Loucy (cell line): ENCODE measurements around the gene TBX3.

Experiments
- H2AFZ ChIP-seq: fragments of 200-600 bp; sonication (generic); 2 replicates; pipeline ENCODE4 v1.6.0; 2016; ENCODE audit warnings: antibody characterized with exemption, mild to moderate bottlenecking, low read length, moderate library complexity
- H3F3A ChIP-seq: fragments of 200-600 bp; 2 replicates; pipeline ENCODE4 v1.6.0; 2016; ENCODE audit warnings: antibody characterized with exemption, low read depth, mild to moderate bottlenecking
- H3K27me3 ChIP-seq: fragments of 200-600 bp; sonication (generic); 2 replicates; pipeline ENCODE4 v1.6.1; 2014; ENCODE audit warnings: low read length, mild to moderate bottlenecking; ENCODE audit not compliant: insufficient read depth, poor library complexity, severe bottlenecking
- H3K36me3 ChIP-seq: fragments of 200-600 bp; sonication (generic); 2 replicates; pipeline ENCODE4 v1.6.1; 2016; ENCODE audit warnings: low read length; ENCODE audit not compliant: insufficient read depth
- H3K4me1 ChIP-seq: fragments of 200-600 bp; sonication (generic); 2 replicates; pipeline ENCODE4 v1.5.1; 2014; ENCODE audit warnings: low read length, mild to moderate bottlenecking; ENCODE audit not compliant: insufficient read depth, poor library complexity, severe bottlenecking
- H3K4me2 ChIP-seq: fragments of 200-600 bp; sonication (generic); 2 replicates; pipeline ENCODE4 v1.6.0; 2014; ENCODE audit warnings: antibody characterized with exemption, low read length, low read depth, mild to moderate bottlenecking; ENCODE audit not compliant: poor library complexity, severe bottlenecking
- H3K4me3 ChIP-seq: fragments of 200-600 bp; sonication (generic); 2 replicates; pipeline ENCODE4 v1.5.1; 2014; ENCODE audit warnings: low read length, mild to moderate bottlenecking, mixed read lengths; ENCODE audit not compliant: poor library complexity, severe bottlenecking
- H3K79me2 ChIP-seq: fragments of 200-600 bp; sonication (generic); 2 replicates; pipeline ENCODE4 v1.6.1; 2014; ENCODE audit warnings: low read length; ENCODE audit not compliant: insufficient read depth
- H3K9ac ChIP-seq: fragments of 200-600 bp; sonication (generic); 2 replicates; pipeline ENCODE4 v1.6.0; 2014; ENCODE audit warnings: mild to moderate bottlenecking, low read depth, low read length, moderate library complexity; ENCODE audit not compliant: poor library complexity, severe bottlenecking
- H3K9me2 ChIP-seq: fragments of 200-600 bp; sonication (generic); replicated peaks from 2 replicates; pipeline ENCODE4 v1.6.1; 2016; ENCODE audit warnings: low read depth, low read length, mixed read lengths
- H3K9me3 ChIP-seq: fragments of 200-600 bp; sonication (generic); 2 replicates; pipeline ENCODE4 v1.6.1; 2014; ENCODE audit warnings: mild to moderate bottlenecking, antibody characterized with exemption, low read length, low read depth; ENCODE audit not compliant: insufficient read depth
- H4K20me1 ChIP-seq: fragments of 200-600 bp; sonication (generic); 2 replicates; pipeline ENCODE4 v1.6.0; 2014; ENCODE audit warnings: antibody characterized with exemption, low read length, mild to moderate bottlenecking; ENCODE audit not compliant: insufficient read depth, poor library complexity, severe bottlenecking
- EZH2phosphoT487 ChIP-seq: fragments of 200-600 bp; IDR thresholded peaks from 2 replicates; pipeline ENCODE4 v1.6.1; 2018; ENCODE audit warnings: antibody characterized with exemption, mild to moderate bottlenecking, moderate library complexity, borderline replicate concordance
- TF ChIP-seq, protein P1 (sequence below): fragments of 200-600 bp; sonication (generic); conservative IDR thresholded peaks from 2 replicates; pipeline ENCODE4 v1.5.1; 2014; ENCODE audit warnings: mild to moderate bottlenecking, antibody characterized with exemption, low read length

TBX3 gene

GRCh38 chr12:114695305-114695592 lies 11.3 kb upstream of the TBX3 start:
- no peaks in the 10 kb centered on the region for H3F3A ChIP-seq
- no peaks in the 10 kb centered on the region for H3K79me2 ChIP-seq
- H3K4me3 ChIP-seq = no peak overlapping the region
- no peak overlapping the region for H3K4me2 ChIP-seq
- H3K4me1 ChIP-seq = no peaks in the 10 kb centered on the region
- H4K20me1 ChIP-seq = no peaks in the 10 kb centered on the region
- H3K36me3 ChIP-seq = no peaks in the 10 kb centered on the region
- H3K9me2 ChIP-seq = no peaks in the 10 kb centered on the region
- no peak overlapping the region for H2AFZ ChIP-seq
- no peak for TF ChIP-seq EZH2phosphoT487
- TF ChIP-seq, protein P1, sequence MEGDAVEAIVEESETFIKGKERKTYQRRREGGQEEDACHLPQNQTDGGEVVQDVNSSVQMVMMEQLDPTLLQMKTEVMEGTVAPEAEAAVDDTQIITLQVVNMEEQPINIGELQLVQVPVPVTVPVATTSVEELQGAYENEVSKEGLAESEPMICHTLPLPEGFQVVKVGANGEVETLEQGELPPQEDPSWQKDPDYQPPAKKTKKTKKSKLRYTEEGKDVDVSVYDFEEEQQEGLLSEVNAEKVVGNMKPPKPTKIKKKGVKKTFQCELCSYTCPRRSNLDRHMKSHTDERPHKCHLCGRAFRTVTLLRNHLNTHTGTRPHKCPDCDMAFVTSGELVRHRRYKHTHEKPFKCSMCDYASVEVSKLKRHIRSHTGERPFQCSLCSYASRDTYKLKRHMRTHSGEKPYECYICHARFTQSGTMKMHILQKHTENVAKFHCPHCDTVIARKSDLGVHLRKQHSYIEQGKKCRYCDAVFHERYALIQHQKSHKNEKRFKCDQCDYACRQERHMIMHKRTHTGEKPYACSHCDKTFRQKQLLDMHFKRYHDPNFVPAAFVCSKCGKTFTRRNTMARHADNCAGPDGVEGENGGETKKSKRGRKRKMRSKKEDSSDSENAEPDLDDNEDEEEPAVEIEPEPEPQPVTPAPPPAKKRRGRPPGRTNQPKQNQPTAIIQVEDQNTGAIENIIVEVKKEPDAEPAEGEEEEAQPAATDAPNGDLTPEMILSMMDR = no peak
- no peaks in the 10 kb centered on the region for H3K27me3 ChIP-seq
- no peaks in the 10 kb centered on the region for H3K9me3 ChIP-seq
- no peak overlapping the region for H3K9ac ChIP-seq

DNA sequence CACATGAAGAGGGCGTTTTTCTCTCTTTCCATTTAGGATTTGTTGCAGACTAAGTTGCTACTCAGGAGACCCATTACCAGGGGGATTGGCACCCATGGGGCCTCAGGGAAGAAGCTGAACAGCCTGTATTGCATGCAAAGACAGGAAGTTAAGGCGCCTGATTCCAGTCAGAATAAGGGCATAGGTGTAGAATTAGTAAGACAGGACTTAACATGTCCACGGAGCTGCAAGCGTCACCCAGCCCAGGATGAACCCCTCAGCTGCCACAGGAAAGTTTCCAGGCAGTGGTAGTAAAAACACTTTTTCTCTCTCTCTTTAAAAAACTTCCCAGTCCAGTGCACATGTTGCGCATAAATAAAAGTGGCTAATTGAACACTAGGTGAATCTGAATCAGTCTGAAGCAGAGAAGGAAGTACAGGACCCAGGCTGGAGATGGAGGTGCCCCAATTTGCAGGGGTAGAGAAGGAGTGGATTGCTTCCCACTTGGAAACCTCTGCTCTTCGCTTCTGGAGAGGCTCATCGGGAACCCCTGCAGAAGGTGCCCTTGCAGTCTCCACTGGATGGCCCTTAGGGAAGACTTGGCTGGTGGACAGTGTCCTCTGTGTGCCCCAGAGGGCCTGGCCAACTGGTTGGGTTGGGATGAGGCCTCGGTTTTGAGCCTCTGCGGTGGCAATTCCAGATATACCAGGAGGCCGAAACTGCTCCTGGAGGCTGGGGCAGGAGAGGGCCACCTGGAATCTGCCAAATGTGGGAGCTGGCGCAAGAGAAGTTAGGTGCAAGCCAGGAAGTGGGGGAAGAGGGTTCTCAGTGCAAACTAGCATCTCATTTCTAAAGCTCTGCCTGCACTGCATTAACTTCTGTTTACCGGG lies 10.7 kb upstream of the TBX3 start:
- no peaks in the 10 kb centered on the region for H3K9me2 ChIP-seq
- no peaks in the 10 kb centered on the region for H3K9me3 ChIP-seq
- no peak for TF ChIP-seq EZH2phosphoT487
- TF ChIP-seq, protein P1 = no peak
- H3K27me3 ChIP-seq = no peaks in the 10 kb centered on the region
- H2AFZ ChIP-seq = no peak overlapping the region
- no peaks in the 10 kb centered on the region for H3K36me3 ChIP-seq
- H4K20me1 ChIP-seq = no peaks in the 10 kb centered on the region
- H3K4me1 ChIP-seq = no peaks in the 10 kb centered on the region
- H3F3A ChIP-seq = no peaks in the 10 kb centered on the region
- no peak overlapping the region for H3K4me2 ChIP-seq
- no peak overlapping the region for H3K4me3 ChIP-seq
- no peak overlapping the region for H3K9ac ChIP-seq
- H3K79me2 ChIP-seq = no peaks in the 10 kb centered on the region

GRCh38 chr12:114693532-114693931 lies 9.6 kb upstream of the TBX3 start:
- Histone ChIP-seq H3K4me1 (no peaks in the 10 kb centered on the region), H4K20me1 (no peaks in the 10 kb centered on the region), H3F3A (no peaks in the 10 kb centered on the region), H3K9ac (no peak overlapping the region), H3K4me3 (no peak overlapping the region), H3K27me3 (no peaks in the 10 kb centered on the region), H2AFZ (no peak overlapping the region), H3K36me3 (no peaks in the 10 kb centered on the region), H3K4me2 (no peak overlapping the region), H3K79me2 (no peaks in the 10 kb centered on the region), H3K9me3 (no peaks in the 10 kb centered on the region), H3K9me2 (no peaks in the 10 kb centered on the region)
- no peak for TF ChIP-seq EZH2phosphoT487
- TF ChIP-seq, protein P1 = no peak
